GM19328 (cell line): ENCODE measurements around the gene NTRK3.
"Not testable (repeated sequence)": the region's sequence is repeated elsewhere in the genome, so short reads cannot be mapped to it uniquely, and the experiment has no call there.

Experiments
- ATAC-seq: cut with Tn5 transposase; IDR thresholded peaks from one replicate; pipeline ENCODE4 v1.9.1; 2021; ENCODE audit warnings: mild to moderate bottlenecking, moderate library complexity; ENCODE audit not compliant: unreplicated experiment

NTRK3 gene

GRCh38 chr15:88038261-88038660 lies 218.3 kb downstream of the NTRK3 start:
- ATAC-seq = no peak

GRCh38 chr15:88036154-88036839 lies 220.2 kb downstream of the NTRK3 start:
- ATAC-seq = no peak

- ATAC-seq = no peak
These were observed 221.2 kb downstream of the NTRK3 start for GRCh38 chr15:88035381-88035780.

- not testable (repeated sequence) for ATAC-seq
These were observed 223.1 kb downstream of the NTRK3 start for GRCh38 chr15:88033421-88033820.

- ATAC-seq = no peak
These were observed 223.8 kb downstream of the NTRK3 start for GRCh38 chr15:88032787-88033186.

- ATAC-seq = no peak
These were observed 225.1 kb downstream of the NTRK3 start for GRCh38 chr15:88031461-88031860.

GRCh38 chr15:88029696-88030095 lies 226.8 kb downstream of the NTRK3 start:
- no peak for ATAC-seq

GRCh38 chr15:88028024-88028423 lies 228.5 kb downstream of the NTRK3 start:
- no peak for ATAC-seq

GRCh38 chr15:88023914-88024313 lies 232.6 kb downstream of the NTRK3 start:
- ATAC-seq = no peak

- ATAC-seq = no peak
These were observed 233.8 kb downstream of the NTRK3 start for GRCh38 chr15:88022716-88023115.

GRCh38 chr15:88021601-88022000 lies 234.9 kb downstream of the NTRK3 start:
- no peak for ATAC-seq

GRCh38 chr15:88020806-88021205 lies 235.7 kb downstream of the NTRK3 start:
- no peak for ATAC-seq

GRCh38 chr15:88019656-88020055 lies 236.9 kb downstream of the NTRK3 start:
- ATAC-seq = no peak

GRCh38 chr15:88018869-88019641 lies 237.5 kb downstream of the NTRK3 start:
- ATAC-seq = no peak

GRCh38 chr15:88017753-88018152 lies 238.8 kb downstream of the NTRK3 start:
- no peak for ATAC-seq

GRCh38 chr15:88016406-88016805 lies 240.1 kb downstream of the NTRK3 start:
- ATAC-seq = no peak

- no peak for ATAC-seq
These were observed 241.2 kb downstream of the NTRK3 start for GRCh38 chr15:88015228-88015860.

- no peak for ATAC-seq
These were observed 241.9 kb downstream of the NTRK3 start for GRCh38 chr15:88014454-88015160.

GRCh38 chr15:88013111-88013510 lies 243.4 kb downstream of the NTRK3 start:
- ATAC-seq = no peak

GRCh38 chr15:88012688-88013087 lies 243.9 kb downstream of the NTRK3 start:
- ATAC-seq = no peak

GRCh38 chr15:88012233-88012632 lies 244.3 kb downstream of the NTRK3 start:
- ATAC-seq = no peak
